HepG2 (cell line): Measurements from ENCODE around the gene CYP2W1. TPM values are rescaled to one million over a fixed set of nuclear protein-coding genes. Genes with fewer than 3 reads are reported as not detected.

Experiments used
- ATAD3A ChIP-seq: sonication (generic); formaldehyde crosslinking; IDR thresholded peaks from 2 replicates; pipeline ENCODE4 v1.4.0; 2020; ENCODE audit warnings: missing genetic modification reagents
- KLF6 ChIP-seq: IDR thresholded peaks from 2 replicates; pipeline ENCODE4 v1.8.0; 2016; ENCODE audit warnings: missing biosample characterization, missing genetic modification reagents
- ZSCAN9 ChIP-seq: IDR thresholded peaks from 2 replicates; pipeline ENCODE4 v1.6.1; 2016; ENCODE audit warnings: borderline replicate concordance
- polyA plus RNA-seq, 8 experiments: library from polyadenylated mRNA; depleted of rRNA in 3 of 8; stranded (reverse) in 7 of 8; unstranded in 1 of 8; fragments of >200 nt; fragmentation: Illumina TruSeq in 4 of 8; extraction: Trizol in 4 of 8; gene quantifications; 2 replicates each; pipeline versions ENCODE4 v1.2.1 to v1.2.3, GENCODE V29; 2011 to 2016; ENCODE audit warnings: low read depth in 4 of 8, missing spikeins in 1 of 8, mixed read lengths in 1 of 8; ENCODE audit not compliant: insufficient read depth in 1 of 8
- total RNA-seq, 5 experiments: library from RNA; depleted of rRNA; stranded (reverse); fragments of >200 nt; fragmentation: Illumina TruSeq; extraction: Trizol; gene quantifications; 2 replicates each; pipeline ENCODE4 v1.2.3, GENCODE V29; 2016; ENCODE audit warnings: low read depth in 1 of 5
- TF ChIP-seq, protein P1 (sequence below), 2 experiments: fragments of 450-650 bp in 1 of 2; sonication (generic) in 1 of 2; formaldehyde crosslinking in 1 of 2; IDR thresholded peaks; 2 replicates each; pipeline versions ENCODE4 v1.6.1 to v1.8.0; 2016 to 2022; ENCODE audit warnings: antibody characterized with exemption in 1 of 2, mild to moderate bottlenecking in 1 of 2, missing genetic modification reagents in 1 of 2

The CYP2W1 gene
- total and polyA plus RNA-seq, 2 of the 13 experiments (the other 11 are each of a cell fraction or from before 2014, with no cell fraction given) = 19.5 to 31.7 TPM

DNA sequence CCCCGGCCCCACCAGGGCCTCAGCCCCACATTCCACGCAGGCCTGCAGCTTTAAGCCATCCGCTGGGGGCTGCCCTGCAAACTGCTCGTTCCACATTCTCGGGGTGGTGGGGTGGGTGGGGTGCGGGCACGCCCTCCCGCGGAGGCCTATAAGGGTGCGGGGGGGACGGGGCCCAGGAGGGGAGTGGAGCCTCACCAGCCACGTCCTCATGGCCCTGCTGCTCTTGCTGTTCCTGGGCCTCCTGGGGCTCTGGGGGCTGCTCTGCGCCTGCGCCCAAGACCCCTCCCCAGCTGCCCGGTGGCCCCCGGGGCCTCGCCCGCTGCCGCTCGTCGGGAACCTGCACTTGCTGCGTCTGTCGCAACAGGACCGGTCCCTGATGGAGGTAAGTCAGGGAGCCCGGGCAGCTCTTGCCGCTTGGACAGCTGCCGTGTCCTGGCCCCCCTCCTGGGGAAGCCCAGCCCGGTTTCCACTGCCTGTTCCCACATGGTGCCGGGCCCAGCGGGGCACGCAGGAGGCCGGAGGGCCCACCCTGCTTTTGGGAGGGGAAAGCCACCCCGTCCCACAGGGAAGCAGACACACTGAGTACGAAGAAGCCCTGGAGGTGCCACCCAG, at the start of gene CYP2W1 (continued):
- TF ChIP-seq, protein P1, sequence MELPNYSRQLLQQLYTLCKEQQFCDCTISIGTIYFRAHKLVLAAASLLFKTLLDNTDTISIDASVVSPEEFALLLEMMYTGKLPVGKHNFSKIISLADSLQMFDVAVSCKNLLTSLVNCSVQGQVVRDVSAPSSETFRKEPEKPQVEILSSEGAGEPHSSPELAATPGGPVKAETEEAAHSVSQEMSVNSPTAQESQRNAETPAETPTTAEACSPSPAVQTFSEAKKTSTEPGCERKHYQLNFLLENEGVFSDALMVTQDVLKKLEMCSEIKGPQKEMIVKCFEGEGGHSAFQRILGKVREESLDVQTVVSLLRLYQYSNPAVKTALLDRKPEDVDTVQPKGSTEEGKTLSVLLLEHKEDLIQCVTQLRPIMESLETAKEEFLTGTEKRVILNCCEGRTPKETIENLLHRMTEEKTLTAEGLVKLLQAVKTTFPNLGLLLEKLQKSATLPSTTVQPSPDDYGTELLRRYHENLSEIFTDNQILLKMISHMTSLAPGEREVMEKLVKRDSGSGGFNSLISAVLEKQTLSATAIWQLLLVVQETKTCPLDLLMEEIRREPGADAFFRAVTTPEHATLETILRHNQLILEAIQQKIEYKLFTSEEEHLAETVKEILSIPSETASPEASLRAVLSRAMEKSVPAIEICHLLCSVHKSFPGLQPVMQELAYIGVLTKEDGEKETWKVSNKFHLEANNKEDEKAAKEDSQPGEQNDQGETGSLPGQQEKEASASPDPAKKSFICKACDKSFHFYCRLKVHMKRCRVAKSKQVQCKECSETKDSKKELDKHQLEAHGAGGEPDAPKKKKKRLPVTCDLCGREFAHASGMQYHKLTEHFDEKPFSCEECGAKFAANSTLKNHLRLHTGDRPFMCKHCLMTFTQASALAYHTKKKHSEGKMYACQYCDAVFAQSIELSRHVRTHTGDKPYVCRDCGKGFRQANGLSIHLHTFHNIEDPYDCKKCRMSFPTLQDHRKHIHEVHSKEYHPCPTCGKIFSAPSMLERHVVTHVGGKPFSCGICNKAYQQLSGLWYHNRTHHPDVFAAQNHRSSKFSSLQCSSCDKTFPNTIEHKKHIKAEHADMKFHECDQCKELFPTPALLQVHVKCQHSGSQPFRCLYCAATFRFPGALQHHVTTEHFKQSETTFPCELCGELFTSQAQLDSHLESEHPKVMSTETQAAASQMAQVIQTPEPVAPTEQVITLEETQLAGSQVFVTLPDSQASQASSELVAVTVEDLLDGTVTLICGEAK (IDR thresholded peaks at IDR 0.05) = no peak
- TF ChIP-seq, protein P1 (CRISPR knock-in tag; IDR thresholded peaks at IDR 0.05) = no peak
- TF ChIP-seq ZSCAN9 = no peak
- peak; percentile 84 for TF ChIP-seq KLF6 (CRISPR knock-in tag)
- TF ChIP-seq ATAD3A (CRISPR knock-in tag) = no peak
